IPS-NIHi7 (cell line): ENCODE results near the gene RNASE8.
A peak's percentile ranks its signal among the peaks of the same experiment; 100 is the strongest.
"Not testable (repeated sequence)": the region's sequence is repeated elsewhere in the genome, so short reads cannot be mapped to it uniquely, and the experiment has no call there.

Experiments used
- DNase-seq: peaks from one replicate; pipeline ENCODE4 v3.0.0; 2012; ENCODE audit warnings: mixed read lengths; ENCODE audit errors: extremely low spot score

Gene RNASE8

DNA sequence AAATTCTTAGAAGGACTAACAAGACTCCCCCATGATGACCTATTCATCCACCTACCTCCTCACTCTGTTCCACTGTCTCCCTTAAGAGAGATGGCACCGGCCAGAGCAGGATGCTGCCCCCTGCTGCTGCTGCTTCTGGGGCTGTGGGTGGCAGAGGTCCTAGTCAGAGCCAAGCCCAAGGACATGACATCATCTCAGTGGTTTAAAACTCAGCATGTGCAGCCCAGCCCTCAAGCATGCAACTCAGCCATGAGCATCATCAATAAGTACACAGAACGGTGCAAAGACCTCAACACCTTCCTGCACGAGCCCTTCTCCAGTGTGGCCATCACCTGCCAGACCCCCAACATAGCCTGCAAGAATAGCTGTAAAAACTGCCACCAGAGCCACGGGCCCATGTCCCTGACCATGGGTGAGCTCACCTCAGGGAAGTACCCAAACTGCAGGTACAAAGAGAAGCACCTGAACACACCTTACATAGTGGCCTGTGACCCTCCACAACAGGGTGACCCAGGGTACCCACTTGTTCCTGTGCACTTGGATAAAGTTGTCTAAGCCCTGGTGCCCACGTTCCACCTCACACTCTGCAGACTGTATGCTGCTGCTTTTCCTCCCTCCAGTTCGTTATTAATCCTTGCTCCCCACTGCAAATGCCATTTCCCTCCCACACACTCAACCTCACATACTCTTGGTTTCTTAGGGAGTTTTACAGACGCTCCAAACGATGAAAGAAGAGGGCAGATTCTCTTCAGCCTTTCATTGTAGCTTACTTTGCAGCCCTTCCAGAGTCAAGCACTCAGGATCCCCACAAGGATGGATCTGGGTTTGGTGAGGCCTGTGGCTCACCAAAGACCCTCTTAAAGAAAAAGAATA, at the start of gene RNASE8:
TSS of gene RNASE8 (plus strand) at position 20 of the 873 bp plus-strand sequence. CDS start at position 91, 71 bp downstream.
- DNase-seq: no peak

DNA sequence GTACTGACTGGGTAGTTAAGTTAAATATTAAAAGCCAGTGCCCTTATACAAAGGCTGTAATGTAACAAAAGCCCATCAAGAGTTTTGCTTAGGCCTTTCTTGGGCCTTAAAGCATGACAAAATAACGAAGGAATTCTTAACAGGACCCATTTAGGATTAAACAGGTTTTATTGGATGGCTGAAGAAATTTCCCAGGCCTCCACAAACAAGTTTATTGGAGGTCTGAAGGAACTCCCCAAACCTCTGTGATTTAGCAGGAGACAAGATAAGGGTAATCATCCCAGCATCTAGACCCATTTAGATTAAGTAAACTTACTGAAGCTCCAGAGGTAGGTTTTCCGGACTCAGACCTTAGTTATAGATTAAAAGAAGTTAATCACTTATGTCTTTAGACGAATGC, 47.9 kb upstream of the RNASE8 start:
- DNase-seq: not testable (repeated sequence)

DNA sequence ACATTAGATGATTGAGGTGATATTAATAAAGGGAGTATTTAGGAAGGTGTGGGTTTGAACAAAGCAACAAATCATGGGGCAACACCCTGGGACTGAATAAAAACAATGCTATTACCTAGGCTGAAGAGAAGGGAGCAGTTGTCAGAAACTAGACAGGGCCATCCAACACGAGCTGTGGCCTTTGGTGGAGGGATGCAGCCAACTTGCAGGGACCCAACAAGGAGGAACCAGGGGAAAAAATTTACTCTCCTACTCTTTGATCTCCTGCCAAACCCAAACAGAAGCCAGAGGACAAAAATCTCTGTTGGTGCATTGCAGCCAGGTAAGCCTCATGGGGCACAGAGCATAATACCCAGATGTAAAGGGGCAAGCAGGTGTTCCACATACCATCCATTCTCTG, 46.5 kb upstream of the RNASE8 start:
- DNase-seq: no peak

- DNase-seq: peak; percentile 83
Observed at GRCh38 chr14:21014761-21015190, 42.8 kb upstream of the RNASE8 start.

- no peak for DNase-seq
Observed at GRCh38 chr14:21015312-21015711, 42.3 kb upstream of the RNASE8 start.

DNA sequence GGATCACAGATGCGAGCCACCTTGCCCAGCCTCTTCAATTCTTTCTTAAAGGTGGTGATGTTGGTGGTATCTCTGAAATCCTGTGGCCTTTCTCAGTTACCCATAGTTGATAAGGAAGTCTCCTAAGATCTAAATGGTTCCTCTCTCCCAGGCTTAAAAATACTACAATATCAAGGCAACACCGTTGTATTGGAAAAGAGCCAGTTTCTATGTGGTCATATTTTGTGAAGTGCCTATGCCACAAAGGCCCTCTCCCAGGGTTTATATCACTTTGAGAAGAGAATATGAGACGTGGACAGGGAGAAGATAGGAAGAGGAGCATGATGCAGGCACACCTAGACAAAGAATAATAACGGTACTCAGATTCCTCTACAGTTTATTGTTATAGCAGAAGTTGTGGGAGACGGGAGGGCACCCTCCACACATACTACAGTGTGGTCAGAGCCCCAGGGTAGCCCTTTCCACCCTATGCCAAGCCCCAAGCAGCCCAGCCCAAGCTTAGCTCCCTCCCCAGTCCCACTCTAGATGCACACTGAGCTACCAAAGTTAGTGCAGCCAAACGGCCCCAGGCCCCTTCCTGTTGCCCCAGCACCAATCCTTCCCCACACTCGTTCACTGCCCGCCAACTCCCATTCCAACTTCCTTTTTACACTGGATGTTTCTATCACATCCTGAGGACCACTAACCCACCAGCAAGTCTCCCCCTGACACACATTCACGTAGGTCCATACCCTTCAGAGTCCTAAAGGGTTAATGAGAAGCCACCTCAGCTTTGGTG, 41.0 kb upstream of the RNASE8 start:
- DNase-seq: no peak

DNA sequence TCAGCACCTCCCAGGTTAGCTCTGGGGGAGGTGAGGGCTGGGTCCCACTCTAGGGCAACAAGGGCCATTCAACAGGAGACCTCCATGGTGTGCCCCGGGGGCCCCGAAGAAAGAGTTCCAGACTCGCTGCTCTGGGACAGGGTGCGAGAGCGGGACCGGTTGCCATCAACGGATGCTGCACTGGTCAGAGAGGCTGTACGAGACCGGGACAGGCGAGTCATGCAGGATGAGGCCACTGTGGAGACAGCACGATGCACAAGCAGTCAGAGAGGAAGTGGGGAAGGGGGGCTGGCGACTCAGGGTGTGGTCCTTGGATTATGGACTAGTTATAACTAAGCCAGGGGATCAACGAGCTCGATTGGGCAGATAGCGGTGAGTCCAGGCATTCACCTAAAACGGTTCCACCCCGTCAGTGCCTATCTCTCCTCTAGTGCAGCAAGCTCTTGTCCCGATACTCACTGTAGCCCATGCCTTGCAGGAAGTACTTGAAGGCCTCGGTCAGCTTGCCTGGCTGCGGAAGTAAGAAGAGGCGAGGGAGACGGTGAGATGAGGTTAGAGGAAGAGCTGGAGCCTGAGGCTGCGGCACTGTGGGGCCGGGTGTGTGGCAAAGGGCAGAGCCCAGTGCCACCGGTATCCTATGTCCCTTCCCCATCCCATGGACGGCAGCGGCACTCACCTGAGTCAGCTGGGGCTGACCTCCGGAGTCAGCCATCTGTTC, 39.9 kb upstream of the RNASE8 start:
- no peak for DNase-seq

DNA sequence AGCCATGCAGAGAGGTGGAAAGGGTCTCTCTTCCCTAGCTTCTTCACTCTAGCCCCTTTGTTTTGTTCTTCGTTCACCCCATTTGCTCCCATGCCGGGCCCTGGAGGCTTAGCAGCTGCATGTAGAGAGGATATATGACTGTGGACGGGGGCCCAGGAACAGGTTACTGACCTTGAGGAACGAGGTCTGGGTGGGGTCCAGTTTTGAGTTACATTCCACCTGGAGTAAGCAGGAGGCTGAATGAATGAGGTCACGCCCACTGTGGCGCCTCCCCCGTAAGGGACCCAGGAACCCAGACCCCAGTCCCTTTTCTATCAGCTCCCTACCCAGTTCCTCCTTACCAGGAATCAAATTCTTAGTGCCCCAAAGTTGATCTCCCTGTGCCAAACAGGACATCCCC, 39.3 kb upstream of the RNASE8 start:
- DNase-seq: no peak

DNA sequence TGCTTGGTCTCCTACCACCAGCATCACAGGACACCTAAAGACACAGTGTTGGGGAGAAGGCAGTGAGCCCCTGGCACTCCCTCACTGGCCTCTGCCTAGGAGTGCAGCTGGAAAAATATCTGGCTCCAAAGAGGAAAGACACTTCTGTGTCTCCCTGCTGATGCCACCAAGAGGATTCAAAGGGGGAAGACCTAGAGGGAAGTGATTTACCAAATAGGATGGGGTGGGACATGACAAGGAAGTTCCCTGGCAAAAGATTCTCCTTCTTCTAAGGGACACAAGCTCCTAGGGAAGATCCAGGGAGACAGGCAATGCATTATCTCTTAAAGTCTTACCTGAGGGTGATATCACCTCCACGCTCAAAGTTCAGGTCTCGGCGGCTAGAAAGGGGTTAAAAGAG, 38.8 kb upstream of the RNASE8 start:
- no peak for DNase-seq

DNA sequence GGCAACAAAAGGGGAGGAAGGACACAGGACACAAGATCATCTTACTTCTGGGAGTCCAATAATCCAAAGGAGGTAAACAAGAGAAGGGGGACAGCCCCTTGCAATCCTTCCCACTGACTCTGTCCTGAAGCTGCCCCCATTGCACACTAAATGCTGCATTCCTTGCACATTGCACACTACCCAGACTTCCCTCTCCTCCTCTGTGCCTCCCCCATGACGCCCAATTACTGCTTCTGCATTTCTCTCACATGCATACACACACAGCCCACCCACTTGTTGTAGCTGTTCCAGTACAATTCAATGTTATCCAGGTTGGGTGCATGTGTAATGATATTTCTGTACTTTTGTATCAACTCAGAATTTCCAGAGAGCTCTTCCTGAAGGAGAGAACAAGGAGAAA, 38.3 kb upstream of the RNASE8 start:
- DNase-seq: no peak

GRCh38 chr14:21020977-21021545, 36.6 kb upstream of the RNASE8 start:
- DNase-seq: no peak

- DNase-seq: no peak
Observed at GRCh38 chr14:21022686-21023085, 34.9 kb upstream of the RNASE8 start.

DNA sequence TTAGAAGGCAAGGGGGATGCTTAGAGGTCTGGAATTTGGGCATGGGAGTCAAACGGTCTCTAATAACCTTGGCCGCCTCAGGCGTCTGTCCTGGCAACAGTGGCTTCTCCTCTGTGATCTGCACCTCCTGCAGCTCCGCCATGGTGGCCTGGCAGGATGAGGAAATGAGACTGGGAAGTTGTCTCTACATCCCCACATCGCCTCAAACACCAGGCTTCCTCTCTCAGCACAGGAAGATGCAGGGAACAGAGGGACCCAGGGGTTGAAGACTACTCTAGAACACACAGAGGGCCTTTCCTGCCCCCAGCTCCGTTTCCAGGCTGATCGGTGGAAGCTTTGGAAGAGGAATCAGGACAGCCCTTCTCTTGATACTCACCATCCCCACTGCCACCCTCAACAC, 34.4 kb upstream of the RNASE8 start:
- no peak for DNase-seq

DNA sequence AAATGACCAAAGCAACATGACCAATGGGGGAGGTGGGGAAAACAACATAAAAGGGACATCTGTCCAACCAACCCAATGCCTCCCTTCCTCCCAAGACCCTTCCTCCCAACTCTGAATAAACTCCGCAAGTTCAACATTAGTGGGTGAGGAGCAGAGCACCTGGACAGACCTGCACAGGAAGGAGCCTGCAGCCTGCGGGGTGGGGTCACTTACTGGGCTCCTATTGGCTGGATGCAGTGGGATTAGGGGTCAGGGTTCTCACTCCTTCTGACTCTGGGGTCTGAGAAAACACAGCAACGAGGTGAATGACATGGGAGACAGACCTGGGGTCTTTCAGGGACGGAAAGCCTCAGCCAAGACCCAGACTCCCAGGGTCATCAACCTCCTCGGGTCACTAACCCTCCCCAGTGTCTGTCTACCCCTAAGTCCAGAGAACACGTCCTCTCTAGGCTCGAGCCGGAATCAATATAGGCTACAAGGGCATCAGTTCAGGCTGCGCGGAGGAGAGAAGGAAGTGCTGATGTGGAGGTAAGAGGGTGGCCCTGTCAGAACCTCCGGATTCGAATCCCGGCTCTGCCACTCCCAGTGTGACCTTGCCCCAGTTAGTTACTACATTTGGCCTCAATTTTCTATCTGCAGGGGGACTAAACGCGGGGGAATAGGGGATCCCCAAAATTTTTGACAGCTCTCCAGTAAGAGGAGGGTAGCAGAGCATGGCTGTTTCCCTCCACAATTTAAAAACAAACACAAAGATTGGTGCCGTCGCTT, 33.6 kb upstream of the RNASE8 start:
- DNase-seq: peak; percentile 21

DNA sequence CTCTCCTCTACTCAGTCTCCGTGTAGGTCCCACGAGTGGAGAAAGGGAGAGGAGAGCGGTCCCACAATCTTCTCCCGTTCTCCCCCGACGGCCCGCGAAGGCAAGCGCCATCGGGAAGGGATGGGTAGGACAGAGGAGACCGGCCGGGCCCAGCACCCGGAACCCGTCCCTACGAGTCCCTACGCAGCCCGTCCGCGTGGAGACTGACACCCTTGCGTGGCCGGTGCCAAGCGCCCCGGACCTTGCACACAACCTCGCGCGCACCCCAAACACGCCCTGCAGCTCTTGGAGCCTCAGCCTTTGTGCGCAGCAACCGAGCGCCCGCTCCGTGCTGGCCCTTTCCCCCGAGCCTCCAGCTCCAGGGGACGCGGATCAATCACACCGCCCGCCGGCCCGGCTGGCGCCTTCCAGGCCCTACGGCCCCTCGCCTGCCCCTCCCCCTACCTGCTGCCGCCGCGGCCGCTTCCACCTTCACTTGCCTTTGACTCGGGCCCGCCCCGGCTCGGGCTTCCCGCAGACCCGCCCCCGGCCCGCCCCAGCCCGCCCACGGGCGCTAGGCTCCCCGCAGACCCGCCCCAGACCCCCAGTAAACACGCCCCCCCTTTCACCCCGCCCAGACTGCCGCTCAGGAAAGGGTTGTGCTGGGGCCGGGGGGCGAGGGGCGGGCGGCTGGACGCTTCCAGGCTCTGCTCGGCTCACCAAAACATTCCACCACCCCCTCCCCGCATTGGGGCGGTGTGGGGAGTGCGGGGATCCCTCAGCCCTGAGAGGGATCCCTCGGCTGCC, 32.8 kb upstream of the RNASE8 start, which contains the start of gene NDRG2:
TSS of gene NDRG2 (minus strand) at position 477 of the 786 bp plus-strand sequence. CDS start 1,746 bp downstream, outside the sequence.
- DNase-seq: peak; percentile 94

- DNase-seq: peak; percentile 84
Observed at GRCh38 chr14:21025371-21026273, 32.0 kb upstream of the RNASE8 start.

- DNase-seq: peak; percentile 32
Observed at GRCh38 chr14:21026274-21026987, 31.2 kb upstream of the RNASE8 start.

DNA sequence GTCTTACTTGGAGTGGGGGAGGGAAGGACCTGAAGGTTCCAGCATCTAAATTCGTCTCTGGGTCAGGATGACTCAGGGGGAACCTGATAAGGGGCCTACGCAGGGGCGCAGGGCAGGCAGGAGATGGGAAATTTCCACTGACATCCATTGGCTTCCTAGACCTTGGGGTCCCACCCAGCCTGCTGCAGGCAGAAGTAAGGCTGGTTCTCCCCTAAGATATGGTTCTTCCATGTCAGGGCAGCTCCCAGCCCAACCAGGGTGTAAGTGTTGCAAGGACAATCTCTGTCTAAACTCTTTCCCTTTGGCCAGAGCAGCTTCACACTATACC, 30.7 kb upstream of the RNASE8 start:
- peak; percentile 50 for DNase-seq

GRCh38 chr14:21029917-21030316, 27.7 kb upstream of the RNASE8 start, which contains the start of gene TPPP2:
TSS of gene TPPP2 (plus strand) at chr14:21030217. CDS start at chr14:21030582, 365 bp downstream.
- no peak for DNase-seq
